COLO668 (cell line): ENCODE results near the gene GCAT.
"Not testable (repeated sequence)": the region's sequence is repeated elsewhere in the genome, so short reads cannot be mapped to it uniquely, and the experiment has no call there.

Source experiments
- DNase-seq: peaks from one replicate; lab custom pipeline; 2025; ENCODE audit not compliant: unreplicated experiment; lab: John Stamatoyannopoulos, UW

GCAT gene

GRCh38 chr22:37781434-37782059 lies 26.2 kb upstream of the GCAT start:
- DNase-seq, result peak; percentile 11

- DNase-seq, result no peak
These were observed 25.2 kb upstream of the GCAT start for GRCh38 chr22:37782340-37783168.

- DNase-seq, result peak; percentile 80
These were observed 22.8 kb upstream of the GCAT start for GRCh38 chr22:37784829-37785495.

- DNase-seq, result no peak
These were observed 17.5 kb upstream of the GCAT start for GRCh38 chr22:37790234-37790633.

- DNase-seq, result no peak
These were observed 15.2 kb upstream of the GCAT start for GRCh38 chr22:37792494-37792893.

GRCh38 chr22:37794376-37794775 lies 13.4 kb upstream of the GCAT start:
- DNase-seq, result no peak

- DNase-seq, result no peak
These were observed 11.7 kb upstream of the GCAT start for GRCh38 chr22:37796079-37796478.

GRCh38 chr22:37797259-37797658 lies 10.5 kb upstream of the GCAT start:
- not testable (repeated sequence) for DNase-seq

- no peak for DNase-seq
These were observed 9.7 kb upstream of the GCAT start for GRCh38 chr22:37797874-37798500.

- not testable (repeated sequence) for DNase-seq
These were observed 7.8 kb upstream of the GCAT start for GRCh38 chr22:37799979-37800378.

- DNase-seq, result peak; percentile 36
These were observed 5.8 kb upstream of the GCAT start for GRCh38 chr22:37801946-37802309.

- peak; percentile 73 for DNase-seq
These were observed 5.2 kb upstream of the GCAT start for GRCh38 chr22:37802310-37803194.

- peak; percentile 71 for DNase-seq
These were observed 4.5 kb upstream of the GCAT start for GRCh38 chr22:37803195-37803638.

- peak; percentile 57 for DNase-seq
These were observed 3.9 kb upstream of the GCAT start for GRCh38 chr22:37803639-37804351.

- DNase-seq, result peak; percentile 23
These were observed 3.3 kb upstream of the GCAT start for GRCh38 chr22:37804352-37804880.

- peak; percentile 89 for DNase-seq
These were observed 2.6 kb upstream of the GCAT start for GRCh38 chr22:37804881-37805809.

- DNase-seq, result no peak
These were observed 1.9 kb upstream of the GCAT start for GRCh38 chr22:37805810-37806277.
